ENCODE measurements around the gene RGS11. TPM values are rescaled to one million over a fixed set of nuclear protein-coding genes. Genes with fewer than 3 reads are reported as not detected.

Gene RGS11
- total RNA-seq, 2 donors from 2014 or later: not detected

- Mint-ChIP-seq H3K4me1 (ENCODE audit: low read depth in 2 of 2) (peaks cover 24 to 40% of the 10 kb centered on the region in 2 donors), H3K36me3 (no peaks in the 10 kb centered on the region), H3K27ac (peak overlapping the region in 1 of 2 donors; percentile 54), H3K9me3 (no peaks in the 10 kb centered on the region), H3K27me3 (no peaks in the 10 kb centered on the region), H3K4me3 (peak overlapping the region; percentile 17)
- no peak for DNase-seq (ENCODE audit: low spot score)
- peak; percentile 71 to 87 for ATAC-seq
Measured at GRCh38 chr16:307691-308312, 32.1 kb upstream of the RGS11 start.

DNA sequence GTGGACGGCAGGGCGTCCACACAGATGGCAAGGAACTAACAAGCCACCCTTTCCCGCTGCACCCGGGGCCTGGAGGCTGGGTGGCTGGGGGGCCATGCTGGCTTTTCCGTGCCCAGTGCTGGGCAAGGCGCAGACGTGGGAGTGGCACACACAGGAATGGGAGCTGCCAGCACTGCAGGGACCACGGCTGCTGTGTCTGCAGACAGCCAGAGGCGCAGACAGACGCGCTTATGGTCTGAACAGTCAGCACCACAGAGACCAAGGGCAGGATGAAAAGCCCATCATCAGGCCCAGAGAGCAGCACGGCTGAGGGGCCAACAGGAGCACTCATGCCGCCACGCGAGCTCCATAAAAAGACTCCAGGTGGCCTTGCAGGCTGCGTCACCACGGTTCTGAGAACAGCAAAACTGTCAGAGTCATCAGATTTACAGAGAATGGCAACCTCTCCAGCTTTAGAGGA is 31.2 kb upstream of the RGS11 start:
- Mint-ChIP-seq H3K4me1 (ENCODE audit: low read depth in 2 of 2) (peaks cover 24 to 40% of the 10 kb centered on the region in 2 donors), H3K27ac (no peak overlapping the region), H3K9me3 (no peaks in the 10 kb centered on the region), H3K27me3 (no peaks in the 10 kb centered on the region), H3K4me3 (peak overlapping the region; percentile 10), H3K36me3 (no peaks in the 10 kb centered on the region)
- ATAC-seq (no peak), DNase-seq (ENCODE audit: low spot score) (no peak)

- no peak for DNase-seq (ENCODE audit: low spot score)
- H3K27me3 Mint-ChIP-seq: no peaks in the 10 kb centered on the region
- H3K4me1 Mint-ChIP-seq (ENCODE audit: low read depth in 2 of 2): peaks cover 24 to 40% of the 10 kb centered on the region in 2 donors
- ATAC-seq: no peak
- no peaks in the 10 kb centered on the region for H3K9me3 Mint-ChIP-seq
- H3K4me3 Mint-ChIP-seq: no peak overlapping the region
- H3K27ac Mint-ChIP-seq: peak overlapping the region in 1 of 2 donors; percentile 9
- no peaks in the 10 kb centered on the region for H3K36me3 Mint-ChIP-seq
Measured at GRCh38 chr16:305916-306626, 30.3 kb upstream of the RGS11 start.

GRCh38 chr16:303760-304505 is 28.2 kb upstream of the RGS11 start:
- DNase-seq (ENCODE audit: low spot score) (no peak), ATAC-seq (no peak)
- Mint-ChIP-seq H3K4me1 (ENCODE audit: low read depth in 2 of 2) (peaks cover 18 to 36% of the 10 kb centered on the region in 2 donors), H3K27me3 (no peaks in the 10 kb centered on the region), H3K27ac (no peak overlapping the region), H3K9me3 (no peaks in the 10 kb centered on the region), H3K36me3 (no peaks in the 10 kb centered on the region), H3K4me3 (no peak overlapping the region)

- Mint-ChIP-seq H3K9me3 (no peaks in the 10 kb centered on the region), H3K27ac (no peak overlapping the region), H3K4me1 (ENCODE audit: low read depth in 2 of 2) (peaks cover 9 to 16% of the 10 kb centered on the region in 2 donors), H3K4me3 (no peak overlapping the region), H3K27me3 (no peaks in the 10 kb centered on the region), H3K36me3 (no peaks in the 10 kb centered on the region)
- DNase-seq (ENCODE audit: low spot score) (no peak), ATAC-seq (no peak)
Measured at GRCh38 chr16:301950-302349, 26.2 kb upstream of the RGS11 start.

GRCh38 chr16:301235-301634 is 25.5 kb upstream of the RGS11 start:
- no peak overlapping the region for H3K27ac Mint-ChIP-seq
- peaks cover 4 to 9% of the 10 kb centered on the region in 2 donors for H3K4me1 Mint-ChIP-seq (ENCODE audit: low read depth in 2 of 2)
- H3K4me3 Mint-ChIP-seq: no peak overlapping the region
- no peaks in the 10 kb centered on the region for H3K9me3 Mint-ChIP-seq
- ATAC-seq: no peak
- H3K36me3 Mint-ChIP-seq: no peaks in the 10 kb centered on the region
- no peaks in the 10 kb centered on the region for H3K27me3 Mint-ChIP-seq
- DNase-seq (ENCODE audit: low spot score): no peak

DNA sequence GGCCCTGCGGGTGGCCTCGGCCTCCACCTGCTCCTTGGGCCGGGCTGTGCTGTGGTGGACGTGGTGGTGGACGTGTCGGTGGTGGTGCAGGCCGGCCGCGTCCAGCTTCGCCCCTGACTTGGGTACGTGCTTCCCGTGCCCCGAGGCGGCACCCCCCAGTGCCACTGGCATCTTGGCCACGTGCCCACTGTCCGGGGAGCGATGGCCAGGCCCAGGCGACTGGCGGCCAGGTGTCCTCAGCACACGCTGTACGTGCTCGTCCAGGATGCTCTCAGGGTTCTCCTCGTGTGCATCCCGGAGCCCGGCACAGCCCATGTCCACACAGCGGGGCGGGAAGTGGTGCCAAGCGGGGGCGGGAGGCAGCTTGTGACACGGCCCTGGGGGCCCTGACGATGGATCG is 22.1 kb upstream of the RGS11 start:
- no peak for DNase-seq (ENCODE audit: low spot score)
- Mint-ChIP-seq H3K4me3 (no peak overlapping the region), H3K27me3 (no peaks in the 10 kb centered on the region), H3K4me1 (ENCODE audit: low read depth in 2 of 2) (no peaks in the 10 kb centered on the region), H3K36me3 (no peaks in the 10 kb centered on the region), H3K9me3 (no peaks in the 10 kb centered on the region), H3K27ac (no peak overlapping the region)
- peak in 1 of 2 donors; percentile 14 for ATAC-seq

- Mint-ChIP-seq H3K36me3 (no peaks in the 10 kb centered on the region), H3K27ac (no peak overlapping the region), H3K4me1 (ENCODE audit: low read depth in 2 of 2) (peaks cover 0 to 2% of the 10 kb centered on the region in 2 donors), H3K27me3 (no peaks in the 10 kb centered on the region), H3K9me3 (no peaks in the 10 kb centered on the region), H3K4me3 (no peak overlapping the region)
- ATAC-seq: no peak
- no peak for DNase-seq (ENCODE audit: low spot score)
Measured at GRCh38 chr16:296806-297510, 21.2 kb upstream of the RGS11 start.

- no peaks in the 10 kb centered on the region for H3K27me3 Mint-ChIP-seq
- peaks cover 0 to 2% of the 10 kb centered on the region in 2 donors for H3K4me1 Mint-ChIP-seq (ENCODE audit: low read depth in 2 of 2)
- no peak for ATAC-seq
- no peaks in the 10 kb centered on the region for H3K36me3 Mint-ChIP-seq
- H3K4me3 Mint-ChIP-seq: no peak overlapping the region
- no peak overlapping the region for H3K27ac Mint-ChIP-seq
- no peak for DNase-seq (ENCODE audit: low spot score)
- no peaks in the 10 kb centered on the region for H3K9me3 Mint-ChIP-seq
Measured at GRCh38 chr16:296276-296675, 20.5 kb upstream of the RGS11 start.

- DNase-seq (ENCODE audit: low spot score) (no peak), ATAC-seq (no peak)
- H3K4me1 Mint-ChIP-seq (ENCODE audit: low read depth in 2 of 2): peaks cover 0 to 4% of the 10 kb centered on the region in 2 donors
- H3K9me3 Mint-ChIP-seq: no peaks in the 10 kb centered on the region
- H3K27ac Mint-ChIP-seq: no peak overlapping the region
- no peak overlapping the region for H3K4me3 Mint-ChIP-seq
- no peaks in the 10 kb centered on the region for H3K27me3 Mint-ChIP-seq
- no peaks in the 10 kb centered on the region for H3K36me3 Mint-ChIP-seq
Measured at GRCh38 chr16:293043-293775, 17.5 kb upstream of the RGS11 start.

DNA sequence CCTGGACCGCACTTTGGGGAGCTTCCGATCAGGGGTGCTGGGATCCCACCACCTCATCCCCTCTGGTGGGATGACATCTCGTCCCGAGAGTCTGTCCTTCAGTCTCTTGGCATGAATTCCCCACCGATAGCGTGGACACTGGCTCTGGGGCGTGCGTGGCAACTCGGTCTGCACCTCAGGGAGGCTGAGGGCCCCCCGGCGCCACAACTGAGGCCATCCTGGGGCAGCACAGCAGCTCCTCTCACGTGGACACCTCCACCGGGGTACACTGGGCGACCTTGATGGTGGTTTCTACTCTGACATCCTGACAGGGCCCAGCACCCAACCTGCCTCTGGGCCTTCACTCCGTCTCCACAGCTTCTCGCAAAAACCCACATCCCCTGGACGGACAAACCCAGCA is 15.8 kb upstream of the RGS11 start:
- Mint-ChIP-seq H3K27me3 (no peaks in the 10 kb centered on the region), H3K4me1 (ENCODE audit: low read depth in 2 of 2) (peaks cover 0 to 4% of the 10 kb centered on the region in 2 donors), H3K27ac (peak overlapping the region in 1 of 2 donors; percentile 35), H3K36me3 (no peaks in the 10 kb centered on the region), H3K9me3 (no peaks in the 10 kb centered on the region), H3K4me3 (no peak overlapping the region)
- DNase-seq (ENCODE audit: low spot score) (no peak), ATAC-seq (peak in 1 of 2 donors; percentile 4)

GRCh38 chr16:290681-291405 is 15.1 kb upstream of the RGS11 start:
- Mint-ChIP-seq H3K36me3 (no peaks in the 10 kb centered on the region), H3K27ac (no peak overlapping the region), H3K4me1 (ENCODE audit: low read depth in 2 of 2) (peaks cover 0 to 4% of the 10 kb centered on the region in 2 donors), H3K4me3 (no peak overlapping the region), H3K27me3 (no peaks in the 10 kb centered on the region), H3K9me3 (no peaks in the 10 kb centered on the region)
- no peak for DNase-seq (ENCODE audit: low spot score)
- no peak for ATAC-seq

All from natural killer cell treated with Interleukin-12 subunit alpha and Interleukin-12 subunit beta and Interleukin-15 and Interleukin-18, amount 100 ng/mL, for 72 hours (primary cell).